GM21717 (cell line): ENCODE data around the gene NHSL2.

Experiments
- ATAC-seq: cut with Tn5 transposase; IDR thresholded peaks from one replicate; pipeline ENCODE4 v1.9.1; 2021; ENCODE audit warnings: mild to moderate bottlenecking, moderate library complexity; ENCODE audit not compliant: unreplicated experiment

Gene NHSL2

DNA sequence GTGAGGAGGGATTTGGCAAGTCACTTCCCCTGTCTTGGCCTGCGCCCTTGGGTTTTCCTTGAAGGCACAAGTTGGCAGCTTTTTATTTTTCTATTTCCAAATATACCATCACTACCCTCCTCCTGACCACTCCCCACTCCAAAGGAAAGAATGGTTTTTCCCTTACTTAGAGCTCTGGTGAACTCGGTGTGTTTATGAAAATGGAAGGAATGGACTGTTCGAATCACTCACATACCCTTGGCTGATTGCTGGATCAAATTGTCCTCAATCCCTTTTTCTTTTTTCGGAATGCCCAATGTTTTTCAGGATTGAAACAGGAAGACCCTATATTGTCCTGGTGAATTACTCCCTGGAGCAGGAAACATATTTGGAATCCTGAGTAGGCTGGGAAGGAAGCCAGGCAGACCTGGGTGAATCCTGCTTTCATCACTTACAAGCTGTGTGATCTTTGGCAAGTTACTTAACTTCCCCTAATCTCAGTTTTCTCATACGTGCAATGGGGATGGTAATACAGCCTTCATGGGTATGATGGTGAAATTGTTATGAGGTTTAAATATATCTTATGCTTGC, 150.4 kb downstream of the NHSL2 start:
- ATAC-seq, result no peak

DNA sequence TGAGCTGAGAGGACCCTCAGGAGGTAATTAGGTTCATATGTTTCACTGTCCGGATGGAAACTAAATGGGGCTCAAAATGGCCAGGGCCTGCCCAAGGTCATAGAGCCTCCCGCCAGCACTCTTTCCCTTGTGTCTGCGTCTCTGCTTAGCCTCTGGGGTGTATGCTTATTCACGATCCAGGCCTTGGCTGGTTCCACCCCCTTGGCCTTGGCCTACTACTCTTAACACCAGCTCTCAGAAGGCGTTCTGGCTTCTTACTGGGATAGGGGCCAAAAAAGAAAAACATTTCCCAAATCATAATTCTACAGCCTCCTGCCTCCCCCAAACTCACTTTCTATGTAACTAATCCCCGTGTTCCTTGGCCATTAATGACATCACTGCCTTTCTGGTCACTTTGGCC, 152.3 kb downstream of the NHSL2 start:
- ATAC-seq, result no peak

DNA sequence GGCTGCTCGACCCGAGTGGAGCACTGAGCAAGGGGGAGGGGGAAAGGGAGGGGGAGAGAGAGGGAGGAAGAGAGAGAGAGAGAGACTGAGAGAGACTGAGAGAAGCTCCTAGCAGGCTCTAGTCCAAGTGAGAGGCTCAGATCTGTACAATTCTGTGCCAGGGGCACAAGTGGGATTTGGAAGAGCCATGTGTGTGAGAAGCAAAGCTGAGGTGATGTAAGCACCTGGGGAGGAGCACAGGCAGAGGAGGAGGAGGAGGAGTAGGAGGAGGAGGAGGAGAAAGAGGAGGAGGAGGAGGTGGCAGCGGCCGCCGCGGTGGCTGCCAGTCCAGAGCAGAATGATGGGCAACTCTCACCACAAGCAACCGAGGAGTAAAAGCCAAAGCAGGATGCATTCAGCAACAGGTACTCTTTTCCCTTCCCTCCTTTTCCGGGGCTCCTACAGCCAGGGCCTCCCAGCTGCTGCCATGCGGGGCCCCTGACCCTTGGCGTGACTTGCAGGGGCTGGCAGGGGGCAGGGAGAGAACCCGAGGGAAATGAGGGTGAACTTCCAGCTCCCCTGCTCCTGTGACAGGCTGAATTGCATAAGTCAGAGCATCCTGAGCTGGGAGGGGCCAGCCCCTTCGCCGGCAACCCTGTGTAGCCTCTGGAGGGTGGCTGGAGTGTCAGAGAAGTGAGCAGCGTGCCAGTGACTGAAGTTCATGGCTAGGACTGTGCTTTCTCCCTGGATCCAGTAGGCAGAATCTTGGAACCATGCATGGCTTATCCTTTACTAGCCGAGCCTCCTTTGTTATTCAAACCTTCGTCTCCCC, 158.9 kb downstream of the NHSL2 start:
- no peak for ATAC-seq

DNA sequence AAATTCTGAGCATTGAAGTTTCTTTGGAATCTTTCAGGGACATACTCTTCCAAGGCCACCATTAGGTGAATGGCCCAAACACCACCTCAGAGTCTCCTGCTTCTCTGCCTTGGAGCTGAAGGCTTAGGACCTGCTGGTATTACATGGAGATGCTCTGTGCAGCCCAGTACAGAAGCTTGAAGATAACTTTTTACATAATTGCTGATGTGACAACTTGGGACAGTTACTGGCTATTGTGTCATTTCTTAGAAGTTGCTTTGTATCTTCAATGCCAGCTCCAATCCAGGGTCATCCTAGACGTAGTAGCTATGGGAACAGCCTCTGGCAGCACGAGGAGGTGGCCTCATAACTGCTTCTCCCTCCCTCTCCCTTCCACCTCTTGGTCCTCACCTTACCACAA, 160.6 kb downstream of the NHSL2 start:
- ATAC-seq, result no peak

DNA sequence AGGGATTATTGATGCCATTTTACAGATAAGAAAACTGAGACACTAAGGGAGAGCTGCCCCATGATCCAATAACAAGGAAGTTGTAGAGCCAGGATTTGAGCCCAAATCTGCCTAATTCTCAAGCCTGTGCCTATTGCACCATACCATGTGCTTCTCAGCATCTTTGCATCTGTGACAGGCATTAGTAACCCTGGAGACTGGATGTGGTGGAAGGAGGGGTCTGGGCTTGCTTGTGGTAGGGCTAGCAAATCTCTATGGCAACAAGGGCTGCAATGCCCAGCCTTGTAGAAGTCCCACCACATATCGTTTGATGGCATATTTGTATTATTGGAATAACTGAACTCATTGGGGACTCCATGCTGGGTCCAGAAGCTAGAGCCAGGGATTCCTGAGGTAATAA, 163.0 kb downstream of the NHSL2 start:
- ATAC-seq, result no peak

DNA sequence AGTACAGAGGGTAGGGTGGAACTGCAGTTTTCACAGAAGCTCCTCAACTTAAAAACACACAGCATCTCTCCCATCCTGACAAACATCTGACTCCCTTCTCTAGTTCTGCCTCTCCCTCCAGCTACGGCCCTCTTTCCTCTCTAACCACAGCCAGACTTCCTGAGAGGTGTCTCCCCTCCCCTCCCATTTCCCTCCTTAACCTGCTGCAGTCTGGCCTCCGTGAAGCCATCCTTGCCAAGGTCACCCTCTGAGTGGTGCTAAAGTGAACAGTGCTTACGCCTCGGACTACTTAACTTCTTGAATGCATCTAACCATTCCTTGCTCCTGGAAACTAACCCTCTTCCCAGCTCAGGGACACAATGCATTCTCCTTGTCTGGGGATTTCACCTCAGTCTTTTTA, 167.8 kb downstream of the NHSL2 start:
- ATAC-seq, result no peak

DNA sequence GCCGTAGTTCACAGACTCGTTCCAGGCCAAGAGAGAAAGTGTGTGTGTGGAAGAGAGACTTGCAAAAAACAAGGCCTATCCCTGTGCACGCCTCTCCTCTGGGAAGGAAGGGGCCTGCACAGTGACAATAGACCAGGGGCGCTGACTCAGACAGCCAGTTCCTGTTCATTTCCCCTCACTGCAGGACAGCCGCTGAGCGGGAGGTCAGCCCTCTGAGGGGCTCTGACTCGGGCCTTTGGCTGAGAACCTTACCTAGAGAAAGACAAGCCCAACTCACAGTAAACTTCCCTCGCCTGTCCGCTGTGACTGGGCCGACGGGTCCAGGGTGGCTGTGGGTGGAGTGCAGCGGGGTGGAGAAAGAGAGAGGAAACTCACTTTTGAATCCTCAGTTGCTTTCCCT, 169.0 kb downstream of the NHSL2 start:
- ATAC-seq, result no peak

DNA sequence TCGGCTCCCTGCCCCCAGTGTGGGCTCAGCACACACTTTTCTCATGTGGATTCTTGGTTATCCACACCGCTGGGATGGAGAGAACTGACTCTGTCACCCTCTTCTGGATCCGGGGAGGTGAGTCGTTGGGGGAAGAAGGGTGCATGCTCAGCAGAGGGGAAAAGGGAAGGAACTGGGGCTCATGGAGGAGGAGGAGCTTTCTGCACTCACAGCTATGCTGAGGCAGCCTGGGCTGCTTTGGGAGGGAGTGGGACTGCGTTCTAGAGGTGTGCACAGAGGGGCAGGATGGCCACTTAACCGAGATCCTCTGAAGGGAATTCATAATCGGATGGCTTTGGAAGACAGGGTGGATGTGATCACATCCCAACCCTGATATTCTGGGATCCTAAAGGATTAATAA, 169.5 kb downstream of the NHSL2 start:
- ATAC-seq, result no peak

DNA sequence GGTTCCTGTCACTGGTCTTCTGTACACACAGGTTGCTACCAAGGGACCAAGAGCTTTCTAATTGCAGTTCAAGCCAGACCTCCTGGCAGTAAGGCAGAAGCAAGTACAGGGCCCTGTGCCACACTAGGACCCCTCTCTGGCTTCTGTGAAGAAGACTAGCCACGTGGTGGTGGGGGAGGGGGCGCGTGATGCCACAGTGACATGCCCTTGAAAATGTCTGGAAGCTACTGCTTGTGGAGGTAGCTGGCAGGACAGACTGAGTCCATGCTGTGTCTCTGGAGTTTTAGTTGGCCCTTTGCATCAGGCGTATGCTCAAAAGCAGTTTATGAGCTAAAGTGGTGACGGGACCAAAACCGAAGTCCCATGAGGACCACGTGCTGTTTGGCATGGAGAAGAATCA, 170.2 kb downstream of the NHSL2 start:
- ATAC-seq, result no peak

DNA sequence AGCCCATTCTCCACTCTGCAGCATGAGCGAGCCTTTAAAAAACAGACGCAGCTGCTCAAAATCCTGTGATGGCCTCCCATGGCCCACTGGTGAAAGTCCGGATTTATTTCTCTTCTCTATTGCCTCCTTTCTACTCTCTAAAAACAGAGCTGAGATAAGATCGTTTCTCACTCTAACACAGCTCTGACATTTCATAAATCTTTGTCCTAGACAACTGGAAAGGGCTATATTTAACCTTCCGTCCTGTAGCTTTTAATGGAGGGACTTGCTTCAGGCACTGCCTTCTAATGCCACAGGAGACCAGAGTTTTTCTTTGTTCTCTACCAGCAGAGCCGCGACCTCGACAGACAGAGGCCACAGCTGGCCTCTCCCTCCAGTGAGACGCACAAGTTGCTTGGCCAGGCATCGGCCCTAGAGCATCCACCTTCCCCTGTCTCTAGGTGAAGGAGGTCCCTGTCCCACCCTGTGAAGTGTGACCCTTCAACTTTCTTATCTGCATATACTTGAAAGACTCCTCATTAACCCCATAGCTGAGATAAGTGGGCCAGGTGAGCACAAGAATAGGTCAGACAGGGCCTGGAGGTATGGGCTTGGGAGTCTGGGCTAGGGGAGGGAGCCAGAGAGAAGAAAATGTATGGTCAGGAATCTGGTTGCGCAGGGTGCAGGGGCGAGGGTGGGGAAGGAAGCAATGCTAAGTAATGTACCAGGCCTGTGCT, 171.1 kb downstream of the NHSL2 start:
- ATAC-seq, result no peak

DNA sequence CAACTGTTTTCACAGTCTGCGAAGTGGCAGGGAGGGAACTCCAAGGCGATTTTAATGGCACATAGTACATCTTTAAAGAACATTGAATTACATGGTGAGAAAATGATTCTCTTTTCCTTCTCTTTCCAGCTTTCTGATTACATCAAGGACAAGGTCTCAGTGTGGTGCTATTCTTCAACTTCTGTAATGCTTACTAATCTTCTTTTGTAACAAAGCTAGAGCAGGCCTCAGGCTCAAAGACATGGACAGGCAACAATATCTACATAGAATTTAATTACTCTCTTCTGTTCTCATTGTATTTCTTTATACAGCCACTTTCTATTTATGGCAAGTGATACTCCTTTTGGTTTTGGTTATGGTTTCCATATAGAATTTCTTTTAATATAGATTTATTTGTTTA, 172.6 kb downstream of the NHSL2 start:
- ATAC-seq, result no peak

DNA sequence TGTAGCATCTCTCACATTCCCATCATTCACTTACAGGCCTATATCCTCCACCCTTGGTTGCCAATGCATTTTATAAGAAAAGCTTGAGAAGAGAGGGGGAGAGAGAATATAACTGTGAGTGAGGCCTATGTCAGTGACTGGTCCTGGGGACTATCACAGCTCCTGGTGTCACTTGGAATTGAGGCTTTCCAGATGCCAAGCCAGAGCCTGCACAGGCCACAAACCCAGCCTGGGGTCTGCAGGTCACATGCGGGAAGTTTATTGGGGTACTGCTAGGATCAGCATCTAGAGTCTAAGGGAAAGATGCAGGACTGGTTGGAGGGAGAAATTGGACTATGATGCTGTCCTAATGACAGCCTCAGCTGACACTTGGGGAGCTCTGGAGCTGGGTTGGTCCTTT, 173.5 kb downstream of the NHSL2 start:
- ATAC-seq, result no peak

DNA sequence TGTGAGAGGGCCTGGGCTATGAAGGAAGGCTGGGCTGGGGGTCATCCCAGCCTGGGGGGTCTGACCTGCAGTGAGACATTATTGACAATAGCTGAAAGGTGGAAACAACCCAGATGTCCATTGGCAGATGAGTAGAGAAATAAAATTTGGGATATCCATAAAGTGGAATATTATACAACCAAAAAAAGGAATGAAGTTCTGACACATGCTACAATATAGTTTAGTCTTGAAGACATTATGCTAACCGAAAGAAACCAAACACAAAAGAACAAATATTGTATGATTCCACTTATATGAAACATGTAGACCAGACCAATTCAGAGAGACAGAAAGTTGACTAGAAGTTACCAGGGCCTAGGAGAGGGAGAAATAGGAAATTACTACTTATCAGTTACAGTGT, 176.3 kb downstream of the NHSL2 start:
- ATAC-seq, result no peak

DNA sequence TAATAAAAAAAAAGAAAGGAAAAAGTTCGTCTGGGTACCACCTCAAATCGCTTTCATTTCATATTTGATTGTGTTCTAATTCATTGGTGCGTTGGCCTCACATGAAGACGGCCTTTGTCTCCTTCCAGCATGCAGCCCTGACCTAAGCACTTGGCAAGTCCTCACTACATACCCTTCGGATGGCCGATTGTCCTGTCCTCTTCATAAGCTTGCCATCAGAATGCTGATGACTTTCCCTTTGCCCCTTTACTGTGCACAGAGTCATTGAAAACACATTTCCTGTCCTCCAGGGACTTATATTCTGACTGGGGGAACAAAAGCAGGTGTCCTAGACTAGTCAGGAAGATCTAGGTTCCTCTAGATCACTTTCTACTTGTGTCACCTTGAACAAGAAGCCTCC, 178.1 kb downstream of the NHSL2 start:
- ATAC-seq, result no peak

DNA sequence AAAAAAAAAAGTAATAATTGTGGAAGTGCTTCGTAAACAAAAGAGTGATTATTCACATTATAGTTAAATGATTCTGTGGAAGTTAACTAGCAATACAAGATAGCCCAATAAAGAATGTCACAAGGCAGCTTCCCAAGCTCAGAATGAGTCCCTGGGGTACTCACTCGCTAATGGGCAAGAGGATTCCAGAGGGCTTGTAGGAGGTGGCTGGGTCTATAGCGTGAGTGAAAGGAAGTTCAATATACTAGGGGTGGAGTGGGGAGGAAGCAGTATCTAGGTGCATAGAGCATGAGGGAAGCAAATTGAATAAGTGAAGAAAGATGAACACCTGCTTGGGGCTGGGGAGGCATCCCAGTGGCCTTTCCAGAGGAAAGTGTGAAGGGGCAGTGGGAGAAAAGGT, 178.6 kb downstream of the NHSL2 start:
- ATAC-seq, result no peak

DNA sequence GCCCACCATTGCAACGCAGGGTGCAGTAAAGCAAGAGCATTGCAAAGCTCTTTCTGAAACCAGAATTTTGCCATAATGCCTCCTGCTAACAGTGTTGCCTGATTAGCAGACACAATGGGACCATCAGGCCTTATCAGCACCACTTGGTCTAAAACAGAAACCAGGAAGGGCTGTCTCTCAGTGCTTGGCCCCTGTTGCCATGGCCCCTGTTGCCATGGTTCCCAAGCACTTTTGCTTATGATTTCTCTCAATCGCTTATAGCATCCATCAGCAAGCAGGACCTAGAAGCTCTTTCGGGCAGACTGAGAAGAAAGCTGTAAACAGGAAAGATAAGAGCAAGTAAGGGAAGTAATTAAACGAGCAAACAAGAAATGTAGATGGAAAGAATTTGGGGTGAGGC, 184.2 kb downstream of the NHSL2 start:
- ATAC-seq, result peak; percentile 85

DNA sequence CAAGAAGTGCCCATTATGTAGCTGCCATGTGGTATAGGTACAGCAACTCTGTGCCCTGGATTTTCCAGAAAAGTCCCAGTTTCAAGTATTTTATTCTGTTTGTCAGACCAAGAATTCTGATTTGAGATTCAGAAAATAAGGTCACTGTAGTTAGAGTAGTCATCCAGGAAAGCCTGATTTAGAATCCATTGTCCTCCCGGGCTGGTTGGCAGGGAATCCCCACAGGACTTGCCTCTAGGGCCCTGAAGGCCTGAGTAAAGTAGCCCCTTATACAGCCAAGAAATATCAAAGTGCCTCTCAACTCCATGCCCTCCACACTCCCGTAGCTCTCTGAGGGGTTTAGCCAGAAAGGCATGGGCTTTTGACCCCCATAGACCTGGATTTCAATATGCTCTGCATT, 184.7 kb downstream of the NHSL2 start:
- ATAC-seq, result no peak

DNA sequence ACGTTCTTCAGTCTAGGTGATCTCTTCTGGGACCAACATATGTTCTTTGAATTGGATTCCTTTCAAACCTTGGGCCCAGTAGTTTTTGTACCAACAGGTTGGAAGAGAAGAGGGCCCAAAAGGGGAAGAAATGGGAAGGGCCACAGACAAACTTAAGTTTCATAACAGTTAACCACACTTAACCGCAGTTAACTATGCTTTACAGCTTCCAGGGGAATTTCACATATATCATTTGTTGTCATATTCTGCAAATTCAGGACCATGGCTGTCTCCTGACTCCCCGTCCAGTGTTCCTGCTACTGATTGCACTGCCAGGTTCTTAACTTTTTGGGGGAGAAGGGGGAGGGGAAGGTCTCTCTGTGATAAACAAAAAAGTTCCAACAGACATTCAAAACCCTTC, 186.5 kb downstream of the NHSL2 start:
- ATAC-seq, result no peak

DNA sequence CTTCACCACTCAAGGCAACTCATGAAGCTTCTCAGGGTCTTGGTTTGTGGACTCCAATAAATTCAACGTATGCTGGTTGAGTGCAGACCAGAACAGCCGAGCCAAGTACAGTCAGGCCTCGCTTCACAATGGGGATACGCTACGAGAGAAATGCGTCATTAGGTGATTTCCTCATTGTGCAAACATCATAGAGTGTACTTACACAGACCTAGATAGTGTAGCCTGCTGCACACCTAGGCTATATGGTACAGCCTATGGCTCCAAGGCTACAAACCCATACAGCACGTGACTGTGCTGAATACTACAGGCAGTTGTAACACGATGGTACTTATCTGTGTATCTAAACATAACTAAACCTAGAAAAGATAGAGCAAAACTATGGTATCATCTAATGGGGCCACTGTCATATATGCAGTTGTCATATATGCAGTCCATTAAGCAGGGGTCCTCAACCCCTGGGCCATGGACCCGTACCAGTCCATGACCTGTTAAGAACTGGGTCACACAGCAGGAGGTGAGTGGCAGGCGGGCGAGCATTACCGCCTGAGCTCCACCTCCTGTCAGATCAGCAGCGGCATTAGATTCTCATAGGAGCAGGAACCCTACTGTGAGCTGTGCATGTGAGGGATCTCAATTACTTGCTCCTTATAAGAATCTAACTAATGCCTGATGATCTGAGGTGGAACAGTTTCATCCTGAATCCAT, 189.6 kb downstream of the NHSL2 start:
- ATAC-seq, result no peak

DNA sequence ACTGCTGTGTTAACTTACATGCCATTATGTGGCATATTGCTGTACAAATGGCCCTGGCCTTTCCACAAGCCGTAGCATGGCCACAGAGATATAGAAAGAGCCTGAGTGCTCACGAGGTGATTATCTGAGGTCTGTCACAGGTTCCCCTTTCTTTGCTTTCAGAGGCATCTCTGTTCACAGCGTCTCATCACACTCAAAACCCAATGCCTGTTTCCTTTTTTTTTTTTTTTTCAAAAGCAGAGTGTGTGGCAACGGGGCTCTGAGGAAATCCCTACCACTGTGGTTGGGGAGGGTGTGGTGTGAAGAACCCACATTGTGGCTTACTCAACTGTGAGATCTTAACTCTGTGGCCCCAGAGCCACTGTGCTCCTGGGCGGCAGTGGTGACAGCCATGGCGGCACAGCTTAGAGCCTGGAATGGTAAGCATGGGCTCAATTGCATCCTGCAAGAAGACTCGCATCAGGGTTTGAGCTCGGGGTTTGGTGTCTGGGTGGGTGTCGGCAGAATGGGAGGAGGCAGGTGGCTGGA, 190.2 kb downstream of the NHSL2 start:
- peak; percentile 76 for ATAC-seq

DNA sequence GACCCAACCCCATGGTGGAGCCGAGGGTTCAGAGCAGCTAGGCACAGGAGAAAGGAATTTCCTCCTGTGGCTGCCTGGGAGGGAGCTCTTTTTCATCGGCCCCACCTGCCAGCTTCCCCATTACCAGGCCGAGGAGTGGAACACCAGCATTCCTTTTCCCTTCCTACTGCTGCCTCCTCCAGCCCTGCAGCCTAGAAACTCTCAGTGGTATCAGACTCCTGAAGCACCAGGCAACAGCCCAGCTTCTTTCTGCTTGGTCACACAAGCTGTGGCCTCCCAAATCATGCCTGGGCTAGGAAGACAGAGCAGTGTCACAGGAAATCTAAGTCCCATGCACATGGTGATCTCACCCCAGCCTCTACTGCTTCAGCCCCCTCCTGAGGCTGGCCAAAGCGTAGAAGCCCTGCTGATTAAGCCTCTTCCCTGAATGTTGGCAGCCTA, 191.0 kb downstream of the NHSL2 start:
- no peak for ATAC-seq
